Measurements from ENCODE around the gene GRIP1. TPM values are rescaled to one million over a fixed set of nuclear protein-coding genes. Genes with fewer than 3 reads are reported as not detected.

GRIP1 gene
- total RNA-seq, 6 donors from 2014 or later = 0.33 to 5.2 (median 1.7) TPM

DNA sequence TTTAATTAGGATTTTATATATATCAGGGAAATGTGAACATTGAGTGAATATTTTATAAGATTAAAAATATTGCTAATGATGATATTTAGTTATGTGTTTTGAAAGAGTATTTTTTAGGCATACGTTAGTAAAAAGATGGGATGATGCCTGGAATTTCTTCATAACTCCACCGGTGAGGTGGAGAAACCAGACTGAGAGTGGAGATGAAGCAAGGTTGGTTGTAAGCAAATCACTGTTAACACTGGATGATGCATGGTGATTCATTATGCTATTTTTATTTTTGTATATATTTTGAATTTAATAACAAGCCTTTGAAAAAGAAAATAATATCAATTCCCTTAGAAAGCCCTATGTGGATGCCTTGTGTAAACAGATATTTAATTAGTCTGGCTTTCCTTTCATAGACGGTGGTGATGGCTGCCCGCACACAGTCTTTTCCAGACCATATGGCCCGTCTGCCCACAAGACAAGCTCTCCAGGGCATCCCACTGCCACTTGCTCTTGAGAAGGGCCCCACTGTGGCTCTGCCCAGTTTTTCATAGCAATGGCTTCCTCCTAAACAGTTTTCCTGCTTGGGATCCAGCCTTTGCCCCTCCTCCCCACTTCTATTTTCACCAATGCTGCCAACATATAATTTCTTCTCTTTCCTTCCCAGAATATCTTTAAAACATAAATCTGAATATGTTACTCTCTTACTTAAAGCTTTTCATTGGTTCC is 281.1 kb downstream of the GRIP1 start:
- Histone ChIP-seq H3K9me3 (no peaks in the 10 kb centered on the region), H3K27me3 (no peaks in the 10 kb centered on the region), H3K36me3 (no peaks in the 10 kb centered on the region), H3K4me3 (no peak overlapping the region), H3K4me1 (no peaks in the 10 kb centered on the region), H3K27ac (no peak overlapping the region)
- ATAC-seq (ENCODE audit: low FRiP score in 2 of 2) = no peak
- DNase-seq = no peak
- TF ChIP-seq POLR2AphosphoS5 (IDR thresholded peaks at IDR 0.05) = no peak
- TF ChIP-seq EP300 (IDR thresholded peaks at IDR 0.05) = no peak
- TF ChIP-seq POLR2A (IDR thresholded peaks at IDR 0.05) = no peak
- TF ChIP-seq, protein P1, sequence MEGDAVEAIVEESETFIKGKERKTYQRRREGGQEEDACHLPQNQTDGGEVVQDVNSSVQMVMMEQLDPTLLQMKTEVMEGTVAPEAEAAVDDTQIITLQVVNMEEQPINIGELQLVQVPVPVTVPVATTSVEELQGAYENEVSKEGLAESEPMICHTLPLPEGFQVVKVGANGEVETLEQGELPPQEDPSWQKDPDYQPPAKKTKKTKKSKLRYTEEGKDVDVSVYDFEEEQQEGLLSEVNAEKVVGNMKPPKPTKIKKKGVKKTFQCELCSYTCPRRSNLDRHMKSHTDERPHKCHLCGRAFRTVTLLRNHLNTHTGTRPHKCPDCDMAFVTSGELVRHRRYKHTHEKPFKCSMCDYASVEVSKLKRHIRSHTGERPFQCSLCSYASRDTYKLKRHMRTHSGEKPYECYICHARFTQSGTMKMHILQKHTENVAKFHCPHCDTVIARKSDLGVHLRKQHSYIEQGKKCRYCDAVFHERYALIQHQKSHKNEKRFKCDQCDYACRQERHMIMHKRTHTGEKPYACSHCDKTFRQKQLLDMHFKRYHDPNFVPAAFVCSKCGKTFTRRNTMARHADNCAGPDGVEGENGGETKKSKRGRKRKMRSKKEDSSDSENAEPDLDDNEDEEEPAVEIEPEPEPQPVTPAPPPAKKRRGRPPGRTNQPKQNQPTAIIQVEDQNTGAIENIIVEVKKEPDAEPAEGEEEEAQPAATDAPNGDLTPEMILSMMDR (IDR thresholded peaks at IDR 0.05) = no peak
- WGBS, 2 donors = 80 to 92% methylated on average over 5 of the region's 5 CpGs

DNA sequence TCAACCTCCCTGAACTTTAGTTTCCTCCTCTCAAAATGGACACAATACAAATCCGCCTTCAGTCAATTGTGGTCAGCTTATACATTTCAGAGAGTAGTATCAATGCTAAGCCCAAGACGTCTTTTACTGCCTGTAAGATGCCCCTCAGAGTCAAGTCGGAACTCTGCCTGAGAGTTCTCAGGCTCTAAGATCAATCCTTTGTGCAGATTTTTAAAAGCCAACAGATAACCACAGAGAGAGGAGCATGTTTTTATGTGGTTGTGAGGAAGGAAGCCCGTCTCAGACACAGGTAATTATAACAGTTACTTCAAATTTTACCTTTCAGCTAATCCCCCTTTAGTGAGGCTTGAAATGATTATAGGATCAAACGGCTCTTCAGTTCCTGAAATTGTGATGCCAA is 285.0 kb downstream of the GRIP1 start:
- Histone ChIP-seq H3K4me1 (no peaks in the 10 kb centered on the region), H3K36me3 (no peaks in the 10 kb centered on the region), H3K27ac (no peak overlapping the region), H3K27me3 (no peaks in the 10 kb centered on the region), H3K9me3 (no peaks in the 10 kb centered on the region), H3K4me3 (no peak overlapping the region)
- TF ChIP-seq EP300 (IDR thresholded peaks at IDR 0.05) = no peak
- no peak for TF ChIP-seq POLR2A (IDR thresholded peaks at IDR 0.05)
- no peak for TF ChIP-seq POLR2AphosphoS5 (IDR thresholded peaks at IDR 0.05)
- TF ChIP-seq, protein P1 (IDR thresholded peaks at IDR 0.05) = no peak
- DNase-seq (no peak), ATAC-seq (ENCODE audit: low FRiP score in 2 of 2) (no peak)
- 52 to 70% methylated on average over 5 of the region's 5 CpGs for WGBS, 2 donors

DNA sequence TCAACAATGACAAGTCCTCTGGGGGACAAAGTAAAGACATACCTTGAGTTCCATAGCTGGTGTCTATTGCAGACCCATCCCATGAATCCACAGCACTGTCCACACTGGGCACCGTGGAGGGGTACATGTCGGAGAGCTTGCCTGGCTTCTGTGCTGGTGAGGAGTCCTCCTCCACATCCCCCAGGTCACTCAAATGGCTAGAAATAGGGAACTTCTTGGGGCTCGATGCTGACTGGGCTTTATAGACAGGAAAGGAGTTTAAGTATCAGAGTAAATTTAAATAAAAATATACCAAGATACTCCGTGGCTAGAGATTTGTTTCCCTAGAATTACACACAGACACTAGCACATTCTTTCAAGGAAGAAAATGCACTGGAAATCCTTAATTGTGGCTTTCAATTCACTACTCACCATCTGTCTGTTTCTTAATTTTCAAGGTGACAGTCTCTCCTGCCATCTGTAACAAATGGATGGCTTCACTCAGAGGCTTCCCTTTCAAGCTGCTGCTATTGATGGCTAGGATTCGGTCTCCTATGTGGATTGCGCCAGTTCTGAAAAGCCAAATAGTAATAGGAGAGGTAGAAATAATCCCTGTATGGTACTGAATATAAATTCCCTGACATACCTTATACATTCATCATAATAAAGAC is 286.5 kb downstream of the GRIP1 start:
- TF ChIP-seq POLR2A (IDR thresholded peaks at IDR 0.05) = no peak
- no peak for TF ChIP-seq POLR2AphosphoS5 (IDR thresholded peaks at IDR 0.05)
- TF ChIP-seq, protein P1 (IDR thresholded peaks at IDR 0.05) = no peak
- no peak for TF ChIP-seq EP300 (IDR thresholded peaks at IDR 0.05)
- H3K27me3 ChIP-seq = no peaks in the 10 kb centered on the region
- H3K27ac ChIP-seq = no peak overlapping the region
- H3K4me3 ChIP-seq = no peak overlapping the region
- no peaks in the 10 kb centered on the region for H3K36me3 ChIP-seq
- no peaks in the 10 kb centered on the region for H3K4me1 ChIP-seq
- no peak for ATAC-seq (ENCODE audit: low FRiP score in 2 of 2)
- H3K9me3 ChIP-seq = no peaks in the 10 kb centered on the region
- 78 to 85% methylated on average over 6 of the region's 6 CpGs for WGBS, 2 donors
- no peak for DNase-seq

DNA sequence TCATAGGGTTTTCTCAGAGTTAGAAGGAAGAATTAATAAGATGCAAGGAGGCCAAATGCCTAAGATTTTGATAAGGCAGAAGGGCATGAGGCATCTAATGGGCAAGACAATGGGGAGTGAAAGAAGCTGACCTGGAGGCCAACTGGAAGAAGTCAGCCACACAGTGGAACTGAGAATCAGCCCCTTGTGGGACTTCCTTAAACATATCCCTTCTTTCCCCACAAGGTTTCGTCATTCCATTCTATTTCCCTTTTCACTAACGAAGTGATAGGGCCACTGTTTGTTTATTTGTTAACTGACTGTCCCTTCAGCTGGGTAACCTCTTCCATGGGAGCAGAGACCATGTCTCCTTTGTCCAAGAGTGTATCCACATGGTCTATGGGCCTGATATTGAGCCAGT is 290.4 kb downstream of the GRIP1 start:
- Histone ChIP-seq H3K27ac (no peak overlapping the region), H3K27me3 (no peaks in the 10 kb centered on the region), H3K4me3 (no peak overlapping the region), H3K4me1 (no peaks in the 10 kb centered on the region), H3K9me3 (no peaks in the 10 kb centered on the region), H3K36me3 (no peaks in the 10 kb centered on the region)
- peak in 1 of 2 donors; percentile 46 for DNase-seq
- peak; percentile 19 to 71 for ATAC-seq (ENCODE audit: low FRiP score in 2 of 2)
- TF ChIP-seq POLR2AphosphoS5 (IDR thresholded peaks at IDR 0.05) (no peak), EP300 (IDR thresholded peaks at IDR 0.05) (no peak), POLR2A (IDR thresholded peaks at IDR 0.05) (no peak)
- TF ChIP-seq, protein P1 (IDR thresholded peaks at IDR 0.05) = no peak
- 43 to 49% methylated on average over 2 of the region's 2 CpGs for WGBS, 2 donors
